Measurements from ENCODE around the gene RBBP5. TPM values are rescaled to one million over a fixed set of nuclear protein-coding genes. Genes with fewer than 3 reads are reported as not detected.

RBBP5 gene
- total RNA-seq, 3 donors from 2014 or later (not counting 1 experiment from before 2014, with no cell fraction given) = 13.9 to 18.2 (median 17.8) TPM

- H3K4me3 ChIP-seq (ENCODE audit: low read length) = no peak overlapping the region
- ATAC-seq (no peak), DNase-seq (no peak)
- H3K27me3 ChIP-seq (ENCODE audit: control insufficient read depth, insufficient read depth, low read length) = no peaks in the 10 kb centered on the region
- Mint-ChIP-seq H3K27me3 (ENCODE audit: low read depth in 2 of 2) (no peaks in the 10 kb centered on the region), H3K4me3 (no peak overlapping the region), H3K9me3 (no peaks in the 10 kb centered on the region), H3K36me3 (no peaks in the 10 kb centered on the region), H3K27ac (no peak overlapping the region), H3K4me1 (peaks cover 6 to 11% of the 10 kb centered on the region in 2 donors)
- TF ChIP-seq CTCF (IDR thresholded peaks at IDR 0.05) = no peak
- intact Hi-C loops (cut with micrococcal nuclease) = no loop called here
- H3K4me1 ChIP-seq (ENCODE audit: control insufficient read depth, insufficient read depth, low read length) = peaks cover 13% of the 10 kb centered on the region
- 86% methylated on average over 3 of the region's 3 CpGs for WGBS (ENCODE audit: insufficient coverage)
- no peak overlapping the region for H3K27ac ChIP-seq (ENCODE audit: low read length)
- no peaks in the 10 kb centered on the region for H3K9me3 ChIP-seq (ENCODE audit: control insufficient read depth, insufficient read depth, low read length)
- H3K36me3 ChIP-seq (ENCODE audit: control insufficient read depth, insufficient read depth, low read length) = no peaks in the 10 kb centered on the region
Measured at GRCh38 chr1:205137901-205138300, 16.1 kb upstream of the RBBP5 start.

- Histone ChIP-seq H3K27ac (ENCODE audit: low read length) (no peak overlapping the region), H3K9me3 (ENCODE audit: control insufficient read depth, insufficient read depth, low read length) (no peaks in the 10 kb centered on the region), H3K4me1 (ENCODE audit: control insufficient read depth, insufficient read depth, low read length) (peaks cover 4% of the 10 kb centered on the region), H3K36me3 (ENCODE audit: control insufficient read depth, insufficient read depth, low read length) (no peaks in the 10 kb centered on the region), H3K4me3 (ENCODE audit: low read length) (no peak overlapping the region), H3K27me3 (ENCODE audit: control insufficient read depth, insufficient read depth, low read length) (no peaks in the 10 kb centered on the region)
- Mint-ChIP-seq H3K36me3 (no peaks in the 10 kb centered on the region), H3K4me1 (no peaks in the 10 kb centered on the region), H3K27ac (no peak overlapping the region), H3K27me3 (ENCODE audit: low read depth in 2 of 2) (no peaks in the 10 kb centered on the region), H3K9me3 (no peaks in the 10 kb centered on the region), H3K4me3 (no peak overlapping the region)
- intact Hi-C loops (cut with micrococcal nuclease) = no loop called here
- DNase-seq (no peak), ATAC-seq (no peak)
- WGBS (ENCODE audit: insufficient coverage) = 81% methylated on average over 1 of the region's 1 CpG
- TF ChIP-seq CTCF (IDR thresholded peaks at IDR 0.05) = no peak
Measured at GRCh38 chr1:205133287-205133686, 11.5 kb upstream of the RBBP5 start.

- ATAC-seq (no peak), DNase-seq (no peak)
- Histone ChIP-seq H3K9me3 (ENCODE audit: control insufficient read depth, insufficient read depth, low read length) (no peaks in the 10 kb centered on the region), H3K4me3 (ENCODE audit: low read length) (no peak overlapping the region), H3K27me3 (ENCODE audit: control insufficient read depth, insufficient read depth, low read length) (no peaks in the 10 kb centered on the region), H3K4me1 (ENCODE audit: control insufficient read depth, insufficient read depth, low read length) (no peaks in the 10 kb centered on the region), H3K36me3 (ENCODE audit: control insufficient read depth, insufficient read depth, low read length) (no peaks in the 10 kb centered on the region), H3K27ac (ENCODE audit: low read length) (no peak overlapping the region)
- 85% methylated on average over 4 of the region's 4 CpGs for WGBS (ENCODE audit: insufficient coverage)
- no peaks in the 10 kb centered on the region for H3K9me3 Mint-ChIP-seq
- no peaks in the 10 kb centered on the region for H3K27me3 Mint-ChIP-seq (ENCODE audit: low read depth in 2 of 2)
- no peak for TF ChIP-seq CTCF (IDR thresholded peaks at IDR 0.05)
- H3K27ac Mint-ChIP-seq = no peak overlapping the region
- H3K4me1 Mint-ChIP-seq = no peaks in the 10 kb centered on the region
- no peaks in the 10 kb centered on the region for H3K36me3 Mint-ChIP-seq
- no peak overlapping the region for H3K4me3 Mint-ChIP-seq
- intact Hi-C loops (cut with micrococcal nuclease) = no loop called here
Measured at GRCh38 chr1:205129447-205130029, 7.8 kb upstream of the RBBP5 start.

- Mint-ChIP-seq H3K27ac (no peak overlapping the region), H3K36me3 (no peaks in the 10 kb centered on the region), H3K4me1 (no peaks in the 10 kb centered on the region), H3K9me3 (no peaks in the 10 kb centered on the region), H3K27me3 (ENCODE audit: low read depth in 2 of 2) (no peaks in the 10 kb centered on the region), H3K4me3 (no peak overlapping the region)
- WGBS (ENCODE audit: insufficient coverage) = 100% methylated on average over 2 of the region's 2 CpGs
- DNase-seq = no peak
- Histone ChIP-seq H3K36me3 (ENCODE audit: control insufficient read depth, insufficient read depth, low read length) (no peaks in the 10 kb centered on the region), H3K4me1 (ENCODE audit: control insufficient read depth, insufficient read depth, low read length) (no peaks in the 10 kb centered on the region), H3K4me3 (ENCODE audit: low read length) (no peak overlapping the region), H3K9me3 (ENCODE audit: control insufficient read depth, insufficient read depth, low read length) (no peaks in the 10 kb centered on the region), H3K27me3 (ENCODE audit: control insufficient read depth, insufficient read depth, low read length) (no peaks in the 10 kb centered on the region), H3K27ac (ENCODE audit: low read length) (no peak overlapping the region)
- TF ChIP-seq CTCF (IDR thresholded peaks at IDR 0.05) = no peak
- intact Hi-C loops (cut with micrococcal nuclease) = no loop called here
- no peak for ATAC-seq
Measured at GRCh38 chr1:205128050-205128449, 6.3 kb upstream of the RBBP5 start.

Data from natural killer cell (primary cell).